SH-SY5Y (cell line): ENCODE measurements around the gene CIPC.

Source experiments
- GATA2 ChIP-seq: IDR thresholded peaks from 2 replicates; pipeline ENCODE4 v1.6.1; 2011; ENCODE audit warnings: mild to moderate bottlenecking, low read depth, low read length
- GATA3 ChIP-seq: IDR thresholded peaks from 2 replicates; pipeline ENCODE4 v1.6.1; 2011; ENCODE audit warnings: low read depth, mild to moderate bottlenecking, low read length, moderate library complexity

DNA sequence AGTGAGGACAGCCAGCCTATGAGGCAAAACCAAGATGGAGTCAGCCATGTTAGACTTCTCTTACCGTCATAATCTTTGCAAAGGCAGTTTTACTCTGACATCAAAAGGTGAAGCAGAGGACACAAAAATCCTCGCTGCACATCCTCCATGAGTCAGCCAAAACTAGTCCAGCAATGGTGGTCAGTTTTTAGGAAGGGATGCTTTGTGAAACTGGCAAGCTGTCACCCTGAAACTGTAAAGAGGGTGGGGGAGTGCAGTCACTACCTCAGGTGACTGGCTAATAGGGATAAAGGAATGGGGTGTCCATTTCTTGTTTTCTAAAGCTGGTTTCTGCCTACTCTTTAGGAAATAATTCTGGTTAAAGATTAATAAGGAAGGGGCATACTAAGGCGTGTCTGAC is 5.4 kb upstream of the CIPC start:
- no peak for TF ChIP-seq GATA2
- no peak for TF ChIP-seq GATA3
